SK-N-SH treated with all-trans-retinoic acid at 6 μM for 48 hours (cell line): ENCODE data around the gene CCDC183.

ENCODE experiments used
- ATAC-seq: fragments of 200-7000 bp; cut with Tn5 transposase; 3 replicates; pipeline ENCODE4 v1.9.1; 2020; ENCODE audit warnings: mild to moderate bottlenecking, moderate library complexity
- ARNTL ChIP-seq: fragments of 450-650 bp; formaldehyde crosslinking; IDR thresholded peaks from 2 replicates; pipeline ENCODE4 v1.5.0; 2020; ENCODE audit warnings: low read depth, mild to moderate bottlenecking, moderate library complexity, borderline replicate concordance
- BACH2 ChIP-seq: fragments of 250-450 bp; sonication (Bioruptor Pico); IDR thresholded peaks from 2 replicates; pipeline ENCODE4 v1.9.0; 2021; ENCODE audit warnings: mild to moderate bottlenecking, borderline replicate concordance
- CREB5 ChIP-seq: fragments of 250-450 bp; sonication (Bioruptor Pico); IDR thresholded peaks from 2 replicates; pipeline ENCODE4 v1.5.1; 2020; ENCODE audit warnings: low read depth, mild to moderate bottlenecking, moderate library complexity
- CSDC2 ChIP-seq: fragments of 250-450 bp; sonication (Bioruptor Pico); IDR thresholded peaks from 2 replicates; pipeline ENCODE4 v1.5.0; 2020; ENCODE audit warnings: mild to moderate bottlenecking, moderate library complexity
- CSRNP3 ChIP-seq: fragments of 250-450 bp; sonication (Bioruptor Pico); IDR thresholded peaks from 2 replicates; pipeline ENCODE4 v1.5.1; 2021; ENCODE audit warnings: mild to moderate bottlenecking, moderate library complexity
- ESRRG ChIP-seq: fragments of 250-450 bp; sonication (Bioruptor Pico); IDR thresholded peaks from 2 replicates; pipeline ENCODE4 v1.6.1; 2021; ENCODE audit warnings: mild to moderate bottlenecking
- ISL1 ChIP-seq: fragments of 250-450 bp; sonication (Bioruptor Pico); IDR thresholded peaks from 2 replicates; pipeline ENCODE4 v2.1.2; 2022; ENCODE audit warnings: mild to moderate bottlenecking, moderate library complexity
- OSR1 ChIP-seq: fragments of 250-450 bp; sonication (Bioruptor Pico); IDR thresholded peaks from 2 replicates; pipeline ENCODE4 v1.8.0; 2022; ENCODE audit warnings: moderate library complexity, mild to moderate bottlenecking, inconsistent platforms
- PATZ1 ChIP-seq: fragments of 250-450 bp; sonication (Bioruptor Pico); IDR thresholded peaks from 2 replicates; pipeline ENCODE4 v1.8.0; 2020; ENCODE audit warnings: mild to moderate bottlenecking, moderate library complexity, borderline replicate concordance
- POU6F1 ChIP-seq: fragments of 250-450 bp; sonication (Bioruptor Pico); IDR thresholded peaks from 2 replicates; pipeline ENCODE4 v1.8.0; 2021; ENCODE audit warnings: low read depth, mild to moderate bottlenecking, moderate library complexity, borderline replicate concordance
- PPARA ChIP-seq: fragments of 250-450 bp; sonication (Bioruptor Pico); IDR thresholded peaks from 2 replicates; pipeline ENCODE4 v1.5.0; 2020; ENCODE audit warnings: mild to moderate bottlenecking, borderline replicate concordance
- RARB ChIP-seq: fragments of 250-450 bp; sonication (Bioruptor Pico); IDR thresholded peaks from 2 replicates; pipeline ENCODE4 v1.8.0; 2021; ENCODE audit warnings: mild to moderate bottlenecking, moderate library complexity
- TSHZ2 ChIP-seq: fragments of 250-450 bp; sonication (Bioruptor Pico); IDR thresholded peaks from 2 replicates; pipeline ENCODE4 v1.5.0; 2020; ENCODE audit warnings: mild to moderate bottlenecking, moderate library complexity
- ZC3H10 ChIP-seq: fragments of 250-450 bp; sonication (Bioruptor Pico); IDR thresholded peaks from 2 replicates; pipeline ENCODE4 v1.5.1; 2021; ENCODE audit warnings: mild to moderate bottlenecking, moderate library complexity
- ZFP3 ChIP-seq: fragments of 250-450 bp; sonication (Bioruptor Pico); IDR thresholded peaks from 2 replicates; pipeline ENCODE4 v1.5.0; 2020; ENCODE audit warnings: mild to moderate bottlenecking, moderate library complexity
- ZFP30 ChIP-seq: fragments of 450-650 bp; formaldehyde crosslinking; IDR thresholded peaks from 2 replicates; pipeline ENCODE4 v1.5.0; 2022; ENCODE audit warnings: mild to moderate bottlenecking, moderate library complexity
- ZNF565 ChIP-seq: fragments of 450-650 bp; formaldehyde crosslinking; conservative IDR thresholded peaks from 2 replicates; pipeline ENCODE4 v1.5.0; 2020; ENCODE audit warnings: low read depth, mild to moderate bottlenecking, moderate library complexity

CCDC183 gene

GRCh38 chr9:136829981-136830885, 34.1 kb downstream of the CCDC183 start:
- TF ChIP-seq ZNF565 (CRISPR knock-in tag) (no peak), ZFP30 (CRISPR knock-in tag) (no peak), CREB5 (CRISPR knock-in tag) (no peak), ZFP3 (CRISPR knock-in tag) (no peak), POU6F1 (CRISPR knock-in tag) (no peak), CSRNP3 (CRISPR knock-in tag) (no peak), OSR1 (CRISPR knock-in tag) (no peak), RARB (CRISPR knock-in tag) (no peak), BACH2 (no peak)
- TF ChIP-seq, all 23 proteins: peak for 0
- no peak for ATAC-seq

- TF ChIP-seq POU6F1 (CRISPR knock-in tag) (no peak), BACH2 (no peak), ARNTL (CRISPR knock-in tag) (no peak), ESRRG (CRISPR knock-in tag) (no peak), PPARA (CRISPR knock-in tag) (no peak), TSHZ2 (CRISPR knock-in tag) (no peak), OSR1 (CRISPR knock-in tag) (no peak), CSDC2 (no peak), PATZ1 (CRISPR knock-in tag) (no peak), ISL1 (CRISPR knock-in tag) (no peak), ZFP30 (CRISPR knock-in tag) (no peak), CSRNP3 (CRISPR knock-in tag) (no peak), ZC3H10 (no peak), RARB (CRISPR knock-in tag) (no peak), ZNF565 (CRISPR knock-in tag) (no peak), ZFP3 (CRISPR knock-in tag) (no peak)
- no peak for ATAC-seq
Observed at GRCh38 chr9:136831002-136831719, 35.0 kb downstream of the CCDC183 start.
